Measurements from ENCODE around the gene SRRM3.

- TF ChIP-seq EZH2 (IDR thresholded peaks at IDR 0.05; ENCODE audit: insufficient read depth, poor library complexity, severe bottlenecking) (no peak), EZH2phosphoT487 (IDR thresholded peaks at IDR 0.05; ENCODE audit: insufficient read depth, low read depth) (no peak)
Observed at GRCh38 chr7:76202666-76203030, 952 bp downstream of the SRRM3 start.
